Large intestine (tissue), 3 donors: Measurements from ENCODE around the gene NDUFB10. TPM values are rescaled to one million over a fixed set of nuclear protein-coding genes. Genes with fewer than 3 reads are reported as not detected.

Experiments
- DNase-seq, 2 donors: peaks; one replicate each; pipeline versions ENCODE4 v3.0.0 to v3.0.0-alpha.2; 2013
- H3K27ac ChIP-seq: one replicate; pipeline ENCODE4 v1.5.1; 2013; ENCODE audit warnings: low read length
- H3K27me3 ChIP-seq: 2 replicates; pipeline ENCODE4 v1.6.1; 2013; ENCODE audit warnings: low read length; ENCODE audit not compliant: control insufficient read depth, insufficient read depth
- H3K36me3 ChIP-seq: 2 replicates; pipeline ENCODE4 v1.6.1; 2013; ENCODE audit warnings: low read length; ENCODE audit not compliant: control insufficient read depth, insufficient read depth
- H3K4me1 ChIP-seq: one replicate; pipeline ENCODE4 v1.6.1; 2013; ENCODE audit warnings: low read length; ENCODE audit not compliant: control insufficient read depth, insufficient read depth
- H3K4me3 ChIP-seq: one replicate; pipeline ENCODE4 v1.5.1; 2013; ENCODE audit warnings: low read length
- H3K9me3 ChIP-seq: one replicate; pipeline ENCODE4 v1.6.1; 2013; ENCODE audit warnings: mild to moderate bottlenecking, low read depth, low read length, moderate library complexity; ENCODE audit not compliant: control insufficient read depth
- WGBS: methylation state at CpG from one replicate; pipeline ENCODE4 v1.1.5; 2013; ENCODE audit warnings: low lambda C conversion rate; ENCODE audit not compliant: insufficient coverage; 5-methylcytosine and 5-hydroxymethylcytosine counted together
- polyA plus RNA-seq: library from polyadenylated mRNA; unstranded; fragments of 120-200 nt; gene quantifications from one replicate; pipeline ENCODE4 v1.2.1, GENCODE V29; 2013

The NDUFB10 gene
- polyA plus RNA-seq, 1 donor = 128 TPM

DNA sequence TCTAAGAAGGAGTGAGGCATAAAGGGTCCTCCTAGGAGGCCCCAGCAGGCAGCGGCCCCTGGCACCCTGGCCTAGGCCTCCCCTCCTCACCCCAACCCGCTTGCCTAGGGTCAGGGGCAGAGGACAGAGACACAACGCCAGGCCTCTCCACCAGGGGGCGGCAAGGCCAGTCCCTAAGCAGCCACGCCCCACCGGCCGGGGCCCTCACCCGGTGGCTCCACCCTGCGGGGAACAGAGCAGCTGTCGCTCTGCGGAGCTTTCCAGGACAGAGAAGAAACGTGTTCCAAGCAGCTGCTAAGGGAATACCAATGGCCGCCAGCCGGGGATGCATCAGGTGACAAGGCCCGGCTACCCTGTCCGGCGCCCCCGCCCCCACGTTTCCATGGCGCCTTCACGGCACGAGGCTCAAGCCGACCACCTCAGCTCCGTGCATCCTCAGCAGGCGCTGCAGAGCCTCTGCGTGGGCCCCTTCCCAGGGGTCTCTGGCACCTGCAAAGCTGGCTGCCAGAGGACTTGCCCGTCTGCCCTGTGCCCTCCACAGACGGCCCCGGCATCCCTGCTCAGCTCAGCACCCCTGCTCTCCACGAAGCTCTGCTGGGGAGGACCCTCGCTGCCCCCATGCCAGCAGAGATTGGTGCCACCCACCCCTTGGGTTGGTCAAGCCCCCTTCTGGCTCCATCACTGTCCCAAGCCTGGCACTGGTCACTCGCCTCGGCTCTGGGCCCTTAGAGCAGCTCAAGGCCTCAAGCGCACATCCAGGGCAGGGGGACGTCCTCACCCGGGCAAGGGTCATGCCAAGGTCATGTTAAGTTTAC is 44.7 kb downstream of the NDUFB10 start:
- Histone ChIP-seq H3K27ac (peak overlapping the region; percentile 39), H3K27me3 (no peaks in the 10 kb centered on the region), H3K4me1 (peaks cover 36% of the 10 kb centered on the region), H3K4me3 (peak overlapping the region; percentile 17), H3K9me3 (no peaks in the 10 kb centered on the region), H3K36me3 (peaks cover 61% of the 10 kb centered on the region)
- DNase-seq = peak; percentile 85 to 86
- WGBS = no CpG with 5 or more reads among the region's 36 CpGs

GRCh38 chr16:2004795-2005517 is 45.6 kb downstream of the NDUFB10 start:
- Histone ChIP-seq H3K4me3 (no peak overlapping the region), H3K4me1 (peaks cover 36% of the 10 kb centered on the region), H3K27ac (no peak overlapping the region), H3K36me3 (peaks cover 52% of the 10 kb centered on the region), H3K9me3 (no peaks in the 10 kb centered on the region), H3K27me3 (no peaks in the 10 kb centered on the region)
- no CpG with 5 or more reads among the region's 34 CpGs for WGBS
- DNase-seq = no peak

GRCh38 chr16:2005646-2006045 is 46.3 kb downstream of the NDUFB10 start:
- H3K4me3 ChIP-seq = no peak overlapping the region
- no peaks in the 10 kb centered on the region for H3K27me3 ChIP-seq
- peaks cover 43% of the 10 kb centered on the region for H3K4me1 ChIP-seq
- DNase-seq = no peak
- H3K27ac ChIP-seq = no peak overlapping the region
- WGBS = no CpG with 5 or more reads among the region's 21 CpGs
- peaks cover 45% of the 10 kb centered on the region for H3K36me3 ChIP-seq
- H3K9me3 ChIP-seq = no peaks in the 10 kb centered on the region

- Histone ChIP-seq H3K27me3 (no peaks in the 10 kb centered on the region), H3K4me3 (no peak overlapping the region), H3K27ac (no peak overlapping the region), H3K4me1 (peaks cover 43% of the 10 kb centered on the region), H3K36me3 (peaks cover 39% of the 10 kb centered on the region), H3K9me3 (no peaks in the 10 kb centered on the region)
- WGBS = no CpG with 5 or more reads among the region's 8 CpGs
- no peak for DNase-seq
These were observed 47.0 kb downstream of the NDUFB10 start for GRCh38 chr16:2006317-2006716.

DNA sequence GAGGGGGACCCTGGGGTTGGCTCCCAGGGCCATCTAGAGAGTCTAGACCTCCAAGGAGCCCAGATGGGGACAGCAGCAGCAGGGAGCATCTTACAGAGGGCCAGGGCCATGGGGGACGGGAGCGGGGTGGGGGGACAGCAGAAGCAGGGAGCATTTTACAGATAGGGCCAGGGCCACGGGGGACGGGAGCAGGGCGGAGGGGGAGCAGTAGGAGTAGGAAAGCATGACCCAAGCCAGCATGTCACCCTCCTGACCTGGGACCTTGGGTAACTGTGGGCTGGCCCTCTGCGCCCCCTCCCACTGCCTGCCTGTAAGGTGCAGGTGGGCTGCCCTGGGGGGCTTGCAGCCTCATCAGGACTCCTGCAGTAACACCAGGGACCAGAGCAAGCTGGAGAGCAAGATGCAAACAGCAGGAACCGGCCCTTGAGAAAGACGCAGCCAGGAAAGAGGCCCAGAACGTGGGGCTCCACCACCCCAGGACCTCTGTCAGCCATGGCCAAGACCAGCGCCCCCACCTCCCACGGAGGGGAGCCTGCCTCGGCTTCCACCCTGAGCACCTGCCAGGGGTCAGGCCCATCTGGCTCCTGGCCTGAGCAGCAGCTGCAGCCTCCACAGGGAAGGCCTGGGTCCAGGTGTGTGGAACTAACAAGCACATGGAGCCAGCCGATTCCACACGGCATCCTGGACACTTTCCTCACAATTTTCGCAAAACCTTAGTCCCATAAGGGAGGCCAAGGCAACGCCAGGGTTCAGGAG is 47.9 kb downstream of the NDUFB10 start:
- Histone ChIP-seq H3K9me3 (no peaks in the 10 kb centered on the region), H3K27ac (peak overlapping the region; percentile 45), H3K27me3 (no peaks in the 10 kb centered on the region), H3K36me3 (peaks cover 29% of the 10 kb centered on the region), H3K4me3 (peak overlapping the region; percentile 71), H3K4me1 (peaks cover 43% of the 10 kb centered on the region)
- DNase-seq = no peak
- WGBS = no CpG with 5 or more reads among the region's 16 CpGs

DNA sequence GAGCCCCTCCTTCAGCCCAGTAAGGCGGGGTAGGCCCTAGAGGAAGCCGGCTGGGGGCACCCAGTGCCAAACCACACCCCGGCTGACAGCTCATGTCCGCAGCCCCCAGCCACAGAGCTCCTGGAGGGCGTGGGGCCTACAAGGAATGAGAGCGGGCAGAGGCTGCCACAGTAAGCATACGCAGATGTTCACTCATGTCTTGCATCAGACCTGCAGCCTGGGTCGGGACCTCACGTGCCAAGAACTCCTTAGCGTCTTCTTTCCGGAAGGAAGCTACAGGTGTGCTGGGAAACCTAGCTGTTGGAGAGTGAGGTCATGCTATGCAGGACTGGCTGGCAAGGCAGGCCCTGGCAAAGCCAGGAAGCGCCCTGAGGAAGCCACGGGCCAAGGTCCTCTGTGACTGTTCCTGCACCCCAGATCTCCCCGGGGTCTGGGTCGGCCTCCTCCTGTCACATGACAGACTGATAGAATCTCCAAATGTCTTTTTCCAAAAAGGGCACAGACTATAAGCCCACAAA is 48.7 kb downstream of the NDUFB10 start:
- H3K27me3 ChIP-seq = no peaks in the 10 kb centered on the region
- H3K9me3 ChIP-seq = no peaks in the 10 kb centered on the region
- H3K4me3 ChIP-seq = peak overlapping the region; percentile 71
- H3K27ac ChIP-seq = peak overlapping the region; percentile 45
- H3K4me1 ChIP-seq = peaks cover 43% of the 10 kb centered on the region
- H3K36me3 ChIP-seq = peaks cover 21% of the 10 kb centered on the region
- peak; percentile 51 to 53 for DNase-seq
- no CpG with 5 or more reads among the region's 15 CpGs for WGBS

- no CpG with 5 or more reads among the region's 23 CpGs for WGBS
- Histone ChIP-seq H3K9me3 (no peaks in the 10 kb centered on the region), H3K27ac (peak overlapping the region; percentile 45), H3K27me3 (no peaks in the 10 kb centered on the region), H3K4me3 (peak overlapping the region; percentile 71), H3K4me1 (peaks cover 40% of the 10 kb centered on the region), H3K36me3 (peaks cover 15% of the 10 kb centered on the region)
- DNase-seq = peak in 1 of 2 donors; percentile 42
These were observed 49.4 kb downstream of the NDUFB10 start for GRCh38 chr16:2008631-2009163.

GRCh38 chr16:2009164-2009711 is 49.9 kb downstream of the NDUFB10 start:
- peak overlapping the region; percentile 45 for H3K27ac ChIP-seq
- H3K36me3 ChIP-seq = peaks cover 15% of the 10 kb centered on the region
- DNase-seq = peak in 1 of 2 donors; percentile 67
- H3K4me3 ChIP-seq = peak overlapping the region; percentile 71
- no CpG with 5 or more reads among the region's 55 CpGs for WGBS
- no peaks in the 10 kb centered on the region for H3K27me3 ChIP-seq
- H3K9me3 ChIP-seq = no peaks in the 10 kb centered on the region
- peaks cover 35% of the 10 kb centered on the region for H3K4me1 ChIP-seq

DNA sequence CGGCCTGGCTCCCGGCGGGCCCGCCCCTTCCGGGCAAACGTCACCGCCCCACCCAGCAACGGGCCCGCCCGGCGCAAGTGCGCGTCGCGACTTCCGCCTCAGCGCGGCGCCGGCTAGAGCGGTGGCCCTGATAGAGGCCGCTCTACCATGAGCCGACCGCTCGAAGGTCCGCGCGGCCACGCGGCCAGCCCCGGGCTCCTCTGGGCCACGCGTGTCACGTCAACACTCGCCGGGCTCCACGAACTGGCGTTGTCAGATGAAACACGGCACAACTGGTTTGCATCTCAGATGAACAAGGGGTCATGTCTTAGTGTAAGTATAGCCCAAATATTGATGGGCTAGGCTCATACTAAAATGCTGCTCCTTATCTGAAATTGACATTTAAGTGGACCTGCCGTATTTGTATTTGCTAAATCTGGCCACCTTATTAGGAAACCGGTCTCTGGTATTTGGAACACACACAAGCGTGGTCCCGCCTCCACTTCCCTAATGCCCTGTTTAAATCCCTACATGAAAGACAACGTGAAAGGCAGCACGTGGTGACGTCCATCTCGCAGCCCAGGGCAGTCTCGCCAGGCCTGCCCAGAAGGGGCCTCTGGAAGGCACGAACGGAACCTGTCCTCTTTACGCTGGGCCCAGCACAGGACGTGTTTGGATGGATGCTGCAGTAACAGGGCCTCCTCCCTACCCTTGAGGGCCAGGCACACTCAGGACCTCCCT is 50.6 kb downstream of the NDUFB10 start, which contains the start of gene ZNF598:
Gene ZNF598 (minus strand): TSS at position 31 of the 720 bp plus-strand sequence.
- peak; percentile 89 to 90 for DNase-seq
- Histone ChIP-seq H3K27ac (peak within 1 kb of the TSS; percentile 68), H3K36me3 (peaks cover 15% of the 10 kb centered on the region), H3K27me3 (no peaks in the 10 kb centered on the region), H3K9me3 (no peaks in the 10 kb centered on the region), H3K4me1 (peaks cover 33% of the 10 kb centered on the region), H3K4me3 (peak within 1 kb of the TSS; percentile 71)
- no CpG with 5 or more reads among the region's 52 CpGs for WGBS
